Ovary (tissue), 3 donors: ENCODE data around the gene AIG1.

Experiments used
- POLR2A ChIP-seq: fragments of 450-650 bp; IDR thresholded peaks from one replicate; pipeline ENCODE4 v1.6.1; 2017; ENCODE audit warnings: antibody characterized with exemption, mild to moderate bottlenecking, moderate library complexity
- TF ChIP-seq, protein P1 (sequence below), 3 donors: fragments of 450-650 bp in 2 of 3; fragments of 200-600 bp in 1 of 3; IDR thresholded peaks; one replicate each; pipeline versions ENCODE4 v1.5.1 to v1.8.0; 2016 to 2022; ENCODE audit warnings: antibody characterized with exemption in 3 of 3, mild to moderate bottlenecking in 1 of 3
- donor health status: DM: no; HTN: no; CAD: no.

DNA sequence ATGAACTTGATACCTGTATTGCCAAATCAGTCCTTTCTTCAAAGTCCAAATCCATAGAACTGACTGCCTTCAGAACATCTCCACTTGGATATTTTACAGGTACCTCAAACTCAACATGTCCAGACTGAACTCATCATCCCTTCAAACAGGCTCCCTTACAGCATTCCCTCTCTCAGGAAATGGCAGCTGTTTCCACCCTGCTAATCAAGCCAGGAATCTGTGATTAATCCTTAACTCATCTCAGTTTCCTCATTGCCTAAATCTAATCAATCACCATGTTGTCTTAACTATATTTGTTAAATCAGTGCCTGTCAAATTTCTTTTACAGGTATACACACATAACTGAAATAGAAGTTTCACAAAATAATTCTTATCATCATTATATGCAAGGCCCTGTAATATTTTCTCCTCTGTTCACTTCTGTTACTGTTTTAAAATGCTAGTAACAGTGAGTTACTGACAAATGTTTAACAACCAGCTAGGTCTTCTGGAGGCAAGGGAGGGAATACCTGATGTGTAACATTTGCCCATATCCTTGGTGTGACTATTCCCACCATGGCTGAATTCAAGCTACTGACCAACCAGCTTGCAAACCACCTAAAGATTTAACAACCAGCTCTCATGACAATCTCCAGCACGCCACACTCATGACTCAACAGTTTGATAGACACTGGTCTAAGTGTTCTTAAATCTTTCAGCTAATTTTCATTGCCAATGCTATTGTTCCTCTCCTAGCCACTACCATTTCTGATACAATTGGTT lies 264.9 kb downstream of the AIG1 start:
- no peak for TF ChIP-seq POLR2A
- TF ChIP-seq, protein P1, sequence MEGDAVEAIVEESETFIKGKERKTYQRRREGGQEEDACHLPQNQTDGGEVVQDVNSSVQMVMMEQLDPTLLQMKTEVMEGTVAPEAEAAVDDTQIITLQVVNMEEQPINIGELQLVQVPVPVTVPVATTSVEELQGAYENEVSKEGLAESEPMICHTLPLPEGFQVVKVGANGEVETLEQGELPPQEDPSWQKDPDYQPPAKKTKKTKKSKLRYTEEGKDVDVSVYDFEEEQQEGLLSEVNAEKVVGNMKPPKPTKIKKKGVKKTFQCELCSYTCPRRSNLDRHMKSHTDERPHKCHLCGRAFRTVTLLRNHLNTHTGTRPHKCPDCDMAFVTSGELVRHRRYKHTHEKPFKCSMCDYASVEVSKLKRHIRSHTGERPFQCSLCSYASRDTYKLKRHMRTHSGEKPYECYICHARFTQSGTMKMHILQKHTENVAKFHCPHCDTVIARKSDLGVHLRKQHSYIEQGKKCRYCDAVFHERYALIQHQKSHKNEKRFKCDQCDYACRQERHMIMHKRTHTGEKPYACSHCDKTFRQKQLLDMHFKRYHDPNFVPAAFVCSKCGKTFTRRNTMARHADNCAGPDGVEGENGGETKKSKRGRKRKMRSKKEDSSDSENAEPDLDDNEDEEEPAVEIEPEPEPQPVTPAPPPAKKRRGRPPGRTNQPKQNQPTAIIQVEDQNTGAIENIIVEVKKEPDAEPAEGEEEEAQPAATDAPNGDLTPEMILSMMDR (IDR thresholded peaks at IDR 0.05): no peak
